Hematopoietic multipotent progenitor cell treated with erythropoietin and hydrocortisone succinate and interleukin-3 and kit ligand, for 6 days (in vitro differentiated cells): ENCODE measurements around the gene MGRN1.

Experiments used
- DNase-seq: peaks from one replicate; pipeline ENCODE4 v3.0.0-alpha.2; 2015

The MGRN1 gene

DNA sequence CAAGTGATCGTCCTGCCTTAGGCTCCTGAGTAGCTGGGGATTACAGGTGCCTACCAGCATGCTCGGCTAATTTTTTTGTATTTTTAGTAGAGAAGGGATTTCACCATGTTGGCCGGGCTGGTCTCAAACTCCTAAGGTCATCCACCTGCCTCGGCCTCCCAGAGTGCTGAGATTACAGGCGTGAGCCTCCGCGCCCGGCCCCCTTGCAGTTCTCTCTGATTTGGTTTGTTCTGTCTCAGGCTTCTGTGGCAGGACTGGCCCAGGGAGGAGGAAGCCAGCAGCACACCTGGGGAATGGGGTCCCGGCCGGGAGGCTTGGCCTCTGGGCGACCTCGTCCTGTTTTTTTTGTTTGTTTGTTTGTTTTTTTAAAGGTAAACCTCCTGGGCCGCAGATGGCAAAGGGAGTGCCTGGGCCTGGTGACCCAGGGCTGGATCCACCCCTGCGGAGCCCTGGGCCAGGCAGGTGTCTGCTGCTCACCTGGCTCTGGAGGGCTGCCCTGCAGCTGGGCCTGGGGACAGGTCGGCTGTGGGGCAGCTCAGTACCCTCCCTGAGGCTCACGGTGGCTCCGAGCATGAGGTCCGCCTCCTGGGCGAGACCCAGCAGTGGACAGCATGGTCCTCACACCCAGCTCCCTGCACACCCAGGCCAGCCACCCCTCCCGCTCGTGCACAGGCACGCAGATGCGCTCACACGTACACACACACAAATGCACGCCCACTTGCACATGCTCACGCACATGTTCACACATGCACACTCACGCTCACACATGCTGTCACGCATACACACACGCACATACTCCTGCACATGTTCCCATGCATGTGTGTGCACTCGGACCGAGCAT lies 65.5 kb downstream of the MGRN1 start:
- no peak for DNase-seq

DNA sequence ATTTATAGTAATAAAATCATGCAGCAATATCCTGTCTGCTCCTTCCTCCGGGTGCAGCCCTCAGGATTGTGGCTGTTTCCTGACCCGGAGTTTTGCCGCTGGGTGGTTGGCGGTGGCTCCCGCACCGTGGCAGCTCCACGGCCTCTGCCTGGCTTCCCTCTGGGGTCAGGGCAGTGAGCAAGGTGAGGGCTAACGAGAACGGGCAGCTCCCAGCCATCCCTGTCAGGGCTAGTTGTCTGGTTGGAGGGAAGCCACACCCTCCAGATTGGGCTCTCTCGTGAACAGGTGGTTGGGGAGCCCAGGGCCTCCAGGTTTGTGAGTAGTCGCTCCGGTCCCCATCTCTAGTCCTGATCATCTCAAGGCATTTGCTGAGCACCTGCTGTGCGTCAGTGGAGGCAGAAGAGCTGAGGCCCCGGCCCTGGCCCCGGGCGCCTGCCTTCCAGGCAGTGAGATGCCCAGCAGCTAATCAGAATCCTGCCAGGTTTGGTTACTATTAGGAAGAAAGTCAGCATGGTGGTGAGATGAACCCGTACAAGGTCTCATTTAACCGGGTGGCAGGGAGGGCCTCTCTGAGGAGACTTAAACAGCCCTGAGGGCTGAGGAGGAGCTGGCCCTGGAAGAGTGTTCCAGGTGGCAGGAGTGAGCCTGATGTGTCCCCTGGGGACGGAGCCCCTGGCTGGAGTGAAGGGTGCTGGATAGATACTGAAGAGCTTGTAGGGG lies 66.5 kb downstream of the MGRN1 start:
- DNase-seq = no peak

- no peak for DNase-seq
Observed at GRCh38 chr16:4691666-4692412, 67.2 kb downstream of the MGRN1 start.

- DNase-seq = peak; percentile 31
Observed at GRCh38 chr16:4692460-4693295, 68.1 kb downstream of the MGRN1 start.

- DNase-seq = peak; percentile 98
Observed at GRCh38 chr16:4693296-4693955, 68.8 kb downstream of the MGRN1 start, which contains the start of gene NUDT16L1. NUDT16L1 (plus strand) TSS chr16:4693562; CDS start chr16:4693727, 165 bp downstream.

- peak; percentile 41 for DNase-seq
Observed at GRCh38 chr16:4693956-4694641, 69.5 kb downstream of the MGRN1 start.

DNA sequence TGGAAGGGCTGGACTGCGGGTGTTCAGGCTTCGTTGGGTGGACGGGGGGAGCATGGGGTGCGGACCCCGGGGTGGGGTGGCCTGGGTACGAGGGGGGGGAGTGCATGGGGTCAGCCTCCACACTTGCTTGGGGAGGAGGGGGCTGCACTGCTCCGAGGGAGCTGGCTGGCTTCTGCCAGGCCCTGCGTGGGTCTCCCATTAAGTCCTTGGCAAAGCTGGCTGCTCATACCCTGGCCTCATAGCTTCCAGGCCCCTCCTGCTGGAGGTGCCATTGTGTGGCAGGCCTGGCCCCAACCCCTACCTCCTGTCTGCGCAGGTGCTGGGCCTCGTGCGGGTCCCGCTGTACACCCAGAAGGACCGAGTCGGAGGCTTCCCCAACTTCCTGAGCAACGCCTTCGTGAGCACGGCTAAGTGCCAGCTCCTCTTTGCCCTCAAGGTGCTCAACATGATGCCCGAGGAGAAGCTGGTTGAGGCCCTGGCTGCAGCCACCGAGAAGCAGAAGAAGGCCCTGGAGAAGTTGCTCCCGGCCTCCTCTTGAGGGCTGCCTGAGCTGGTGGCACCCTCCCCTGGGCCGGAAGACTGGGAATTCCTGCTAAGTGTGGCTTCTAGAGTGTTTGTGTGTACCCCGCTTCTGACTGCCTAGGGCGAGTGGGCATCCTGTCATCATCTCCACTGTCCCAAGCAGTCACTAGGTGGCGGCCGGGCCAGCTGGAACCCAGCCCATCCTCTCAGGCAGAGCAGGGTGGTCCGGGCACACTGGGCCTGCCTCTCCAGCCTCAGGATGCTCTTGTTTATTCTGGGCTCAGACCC lies 70.2 kb downstream of the MGRN1 start:
- DNase-seq = no peak

DNA sequence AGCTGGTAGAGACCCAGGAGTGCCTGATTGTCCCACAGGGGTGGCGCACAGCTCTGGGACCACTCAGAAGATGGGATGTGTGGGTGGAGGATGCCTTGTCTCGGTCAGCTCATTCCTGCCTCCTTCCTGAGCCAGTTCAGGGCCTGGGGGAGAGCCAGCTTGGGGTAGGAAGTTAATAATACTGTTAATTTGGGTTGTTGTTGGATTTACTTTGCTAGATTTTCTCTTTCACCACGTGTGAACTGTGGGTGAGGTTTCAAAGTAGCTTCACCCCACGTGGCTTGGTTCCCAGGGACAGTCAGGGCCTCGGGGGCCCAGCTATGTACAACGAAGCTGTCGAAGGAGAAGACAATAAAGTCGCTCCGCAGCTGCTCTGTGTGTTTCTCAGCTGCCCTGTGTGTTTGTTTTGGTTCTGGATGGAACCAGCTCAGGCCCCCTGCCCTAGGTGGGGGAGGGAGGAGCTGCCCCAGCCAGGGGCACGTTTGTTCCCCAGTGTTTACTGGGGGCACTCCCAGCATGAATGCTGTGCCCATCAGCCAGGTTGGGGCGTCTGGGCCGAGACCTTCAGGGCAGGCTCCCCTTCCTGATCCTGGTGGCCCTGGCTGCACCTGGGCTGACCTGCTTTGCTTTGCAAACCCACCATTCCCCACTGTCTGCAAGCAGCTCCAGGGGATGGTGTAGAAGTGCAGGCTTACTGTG lies 71.0 kb downstream of the MGRN1 start:
- no peak for DNase-seq

- peak; percentile 45 for DNase-seq
Observed at GRCh38 chr16:4696172-4696904, 71.7 kb downstream of the MGRN1 start.

GRCh38 chr16:4696905-4697847 lies 72.5 kb downstream of the MGRN1 start:
- DNase-seq = no peak

- no peak for DNase-seq
Observed at GRCh38 chr16:4697848-4698291, 73.2 kb downstream of the MGRN1 start.

DNA sequence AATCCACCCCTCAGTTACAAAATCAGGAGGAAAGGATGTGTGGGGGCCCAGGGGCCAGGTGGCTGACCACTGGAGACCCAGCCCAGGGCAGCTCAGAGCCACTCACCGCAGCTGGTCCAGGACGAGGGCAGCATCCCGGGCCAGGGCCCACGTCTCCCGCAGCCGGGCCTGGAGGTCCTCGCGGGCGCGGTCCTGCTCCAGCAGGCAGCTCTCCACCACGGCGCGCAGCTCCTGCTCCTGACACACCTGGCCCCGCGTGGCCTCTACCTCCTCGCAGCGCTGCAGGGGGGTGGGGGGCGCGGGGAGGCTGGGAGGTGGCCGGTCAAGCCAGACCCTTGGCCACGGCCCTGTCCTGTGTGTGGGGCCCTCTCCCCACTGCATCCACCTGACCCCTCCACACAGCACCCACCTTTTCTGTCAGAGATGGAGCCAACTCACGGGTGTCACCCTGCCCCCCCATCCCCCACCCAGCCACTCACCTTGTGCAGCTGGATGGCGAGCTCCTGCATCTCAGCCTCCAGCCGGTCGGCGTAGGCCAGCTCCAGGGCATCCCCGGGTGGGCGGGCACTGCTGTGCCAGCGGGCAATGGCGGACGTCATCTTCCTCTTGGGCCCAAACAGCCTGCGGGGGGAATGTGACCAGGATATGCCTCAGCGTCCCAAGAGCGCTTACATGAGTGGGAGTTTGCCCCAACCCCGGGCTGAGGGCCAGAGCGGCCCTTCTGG lies 73.9 kb downstream of the MGRN1 start:
- no peak for DNase-seq

DNA sequence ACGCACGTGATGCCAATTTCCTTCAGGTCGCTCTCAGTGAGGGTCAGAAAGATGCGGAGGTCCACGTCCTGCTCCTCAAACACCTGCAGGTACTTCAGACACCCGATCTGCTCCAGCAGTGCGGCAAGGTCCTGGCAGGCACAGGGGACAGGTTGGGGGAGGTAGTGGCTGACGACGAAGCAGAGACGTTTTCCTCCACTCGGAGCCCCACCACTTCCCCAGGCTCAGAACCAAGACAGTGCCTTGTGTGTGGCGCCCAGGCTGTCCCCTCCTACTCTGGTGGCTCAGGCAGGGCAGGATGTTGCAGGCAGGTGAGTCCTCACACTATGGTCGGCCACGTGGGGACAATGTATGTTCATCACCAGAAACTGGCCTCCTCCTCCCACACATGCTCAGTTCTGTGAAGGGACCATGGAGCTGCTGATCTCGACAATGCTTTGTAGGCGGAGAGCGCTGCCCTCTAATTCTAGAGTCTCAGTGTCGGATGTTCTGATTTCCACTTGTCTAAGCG lies 74.5 kb downstream of the MGRN1 start:
- DNase-seq = no peak

- no peak for DNase-seq
Observed at GRCh38 chr16:4700380-4700996, 75.9 kb downstream of the MGRN1 start.

- DNase-seq = no peak
Observed at GRCh38 chr16:4700997-4701743, 76.5 kb downstream of the MGRN1 start.
